ENCODE results near the gene SLC9C1.

Gene SLC9C1

DNA sequence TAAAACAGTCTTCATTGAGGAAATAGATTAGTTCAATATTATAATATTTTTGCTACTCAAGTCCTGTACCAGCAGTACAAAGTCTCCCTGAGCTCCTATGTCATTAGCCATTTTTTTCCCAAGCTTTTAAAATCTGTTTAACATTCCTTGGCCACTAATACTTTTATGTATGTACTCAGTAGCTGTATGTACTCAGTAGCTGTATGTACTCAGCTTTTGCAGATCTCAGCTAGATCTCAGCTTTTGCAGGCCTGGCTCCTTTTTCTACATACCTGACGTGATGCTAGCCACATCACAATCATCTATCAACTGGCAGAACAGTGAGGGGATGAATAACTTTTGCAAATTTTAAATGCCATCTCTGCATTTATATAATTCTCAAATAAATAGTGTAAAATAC, 13.8 kb downstream of the SLC9C1 start:
- no peak overlapping the region for H3K4me3 ChIP-seq (ENCODE audit: insufficient read length, low read depth)
- H3K27me3 ChIP-seq (ENCODE audit: insufficient read depth, insufficient read length), result no peaks in the 10 kb centered on the region
- TF ChIP-seq YY1 (IDR thresholded peaks at IDR 0.05; ENCODE audit: insufficient read depth, insufficient read length) (no peak), ZNF274 (IDR thresholded peaks at IDR 0.05; ENCODE audit: low read depth, low read length) (no peak), SUZ12 (IDR thresholded peaks at IDR 0.05; ENCODE audit: extremely low read depth, insufficient read depth, insufficient read length) (no peak)
- no peak for DNase-seq (ENCODE audit: low read depth, low spot score)
- H3K9me3 ChIP-seq (ENCODE audit: insufficient read depth, low read length), result no peaks in the 10 kb centered on the region
- no peaks in the 10 kb centered on the region for H3K36me3 ChIP-seq (ENCODE audit: insufficient read depth, insufficient read length, low read length)
- no peak overlapping the region for H3K9ac ChIP-seq (ENCODE audit: insufficient read length, low read depth)
- no peaks in the 10 kb centered on the region for H3K4me1 ChIP-seq (ENCODE audit: insufficient read depth, insufficient read length)

GRCh38 chr3:112273536-112273935, 20.5 kb downstream of the SLC9C1 start:
- H3K4me1 ChIP-seq (ENCODE audit: insufficient read depth, insufficient read length), result no peaks in the 10 kb centered on the region
- H3K36me3 ChIP-seq (ENCODE audit: insufficient read depth, insufficient read length, low read length), result no peaks in the 10 kb centered on the region
- TF ChIP-seq SUZ12 (IDR thresholded peaks at IDR 0.05; ENCODE audit: extremely low read depth, insufficient read depth, insufficient read length), result no peak
- TF ChIP-seq YY1 (IDR thresholded peaks at IDR 0.05; ENCODE audit: insufficient read depth, insufficient read length), result no peak
- no peak for TF ChIP-seq ZNF274 (IDR thresholded peaks at IDR 0.05; ENCODE audit: low read depth, low read length)
- no peaks in the 10 kb centered on the region for H3K27me3 ChIP-seq (ENCODE audit: insufficient read depth, insufficient read length)
- no peak overlapping the region for H3K4me3 ChIP-seq (ENCODE audit: insufficient read length, low read depth)
- H3K9me3 ChIP-seq (ENCODE audit: insufficient read depth, low read length), result no peaks in the 10 kb centered on the region
- no peak for DNase-seq (ENCODE audit: low read depth, low spot score)
- H3K9ac ChIP-seq (ENCODE audit: insufficient read length, low read depth), result no peak overlapping the region

DNA sequence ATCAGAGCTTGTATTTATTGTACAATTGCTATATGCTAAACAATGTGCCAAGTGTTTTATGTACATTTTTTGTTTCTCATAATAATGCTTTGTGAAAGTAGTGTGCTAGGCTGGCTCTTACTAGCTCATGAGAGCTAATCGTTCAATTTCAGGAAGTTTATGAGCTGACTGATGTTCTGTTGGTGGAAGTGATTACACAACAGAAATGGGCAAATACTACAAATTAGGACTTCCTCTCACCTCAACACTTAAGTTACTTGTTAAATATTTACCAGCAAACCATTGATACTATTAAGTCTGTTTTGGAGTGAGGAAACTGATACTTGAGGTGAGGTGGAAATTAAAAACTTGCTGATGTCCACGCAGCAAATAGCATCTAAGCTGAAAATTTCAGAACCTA, 32.3 kb downstream of the SLC9C1 start:
- no peaks in the 10 kb centered on the region for H3K4me1 ChIP-seq (ENCODE audit: insufficient read depth, insufficient read length)
- H3K9ac ChIP-seq (ENCODE audit: insufficient read length, low read depth), result no peak overlapping the region
- H3K9me3 ChIP-seq (ENCODE audit: insufficient read depth, low read length), result no peaks in the 10 kb centered on the region
- no peak for TF ChIP-seq ZNF274 (IDR thresholded peaks at IDR 0.05; ENCODE audit: low read depth, low read length)
- TF ChIP-seq SUZ12 (IDR thresholded peaks at IDR 0.05; ENCODE audit: extremely low read depth, insufficient read depth, insufficient read length), result no peak
- TF ChIP-seq YY1 (IDR thresholded peaks at IDR 0.05; ENCODE audit: insufficient read depth, insufficient read length), result no peak
- no peaks in the 10 kb centered on the region for H3K27me3 ChIP-seq (ENCODE audit: insufficient read depth, insufficient read length)
- no peak overlapping the region for H3K4me3 ChIP-seq (ENCODE audit: insufficient read length, low read depth)
- DNase-seq (ENCODE audit: low read depth, low spot score), result no peak
- H3K36me3 ChIP-seq (ENCODE audit: insufficient read depth, insufficient read length, low read length), result no peaks in the 10 kb centered on the region

GRCh38 chr3:112260563-112260962, 33.5 kb downstream of the SLC9C1 start:
- no peaks in the 10 kb centered on the region for H3K36me3 ChIP-seq (ENCODE audit: insufficient read depth, insufficient read length, low read length)
- no peak for DNase-seq (ENCODE audit: low read depth, low spot score)

GRCh38 chr3:112253301-112253971, 40.6 kb downstream of the SLC9C1 start:
- TF ChIP-seq SUZ12 (IDR thresholded peaks at IDR 0.05; ENCODE audit: extremely low read depth, insufficient read depth, insufficient read length) (no peak), ZNF274 (IDR thresholded peaks at IDR 0.05; ENCODE audit: low read depth, low read length) (no peak), YY1 (IDR thresholded peaks at IDR 0.05; ENCODE audit: insufficient read depth, insufficient read length) (no peak)
- H3K4me1 ChIP-seq (ENCODE audit: insufficient read depth, insufficient read length), result no peaks in the 10 kb centered on the region
- H3K36me3 ChIP-seq (ENCODE audit: insufficient read depth, insufficient read length, low read length), result no peaks in the 10 kb centered on the region
- DNase-seq (ENCODE audit: low read depth, low spot score), result no peak
- no peaks in the 10 kb centered on the region for H3K27me3 ChIP-seq (ENCODE audit: insufficient read depth, insufficient read length)
- no peak overlapping the region for H3K9ac ChIP-seq (ENCODE audit: insufficient read length, low read depth)
- no peak overlapping the region for H3K4me3 ChIP-seq (ENCODE audit: insufficient read length, low read depth)
- peaks cover 15% of the 10 kb centered on the region for H3K9me3 ChIP-seq (ENCODE audit: insufficient read depth, low read length)

More at GRCh38 chr3:112260563-112260962, 33.5 kb downstream of the SLC9C1 start:
- no peaks in the 10 kb centered on the region; the same call in 1 of the 2 replicates for H3K9me3 ChIP-seq (ENCODE audit: insufficient read depth, low read length)
- H3K9ac ChIP-seq (ENCODE audit: insufficient read length, low read depth), result no peak overlapping the region
- no peaks in the 10 kb centered on the region for H3K27me3 ChIP-seq (ENCODE audit: insufficient read depth, insufficient read length)
- H3K4me3 ChIP-seq (ENCODE audit: insufficient read length, low read depth), result no peak overlapping the region
- H3K4me1 ChIP-seq (ENCODE audit: insufficient read depth, insufficient read length), result no peaks in the 10 kb centered on the region
- TF ChIP-seq SUZ12 (IDR thresholded peaks at IDR 0.05; ENCODE audit: extremely low read depth, insufficient read depth, insufficient read length), result no peak
- TF ChIP-seq ZNF274 (IDR thresholded peaks at IDR 0.05; ENCODE audit: low read depth, low read length), result no peak
- no peak for TF ChIP-seq YY1 (IDR thresholded peaks at IDR 0.05; ENCODE audit: insufficient read depth, insufficient read length)

- TF ChIP-seq ZNF274 (IDR thresholded peaks at IDR 0.05; ENCODE audit: low read depth, low read length) (no peak), YY1 (IDR thresholded peaks at IDR 0.05; ENCODE audit: insufficient read depth, insufficient read length) (no peak), SUZ12 (IDR thresholded peaks at IDR 0.05; ENCODE audit: extremely low read depth, insufficient read depth, insufficient read length) (no peak)
- Histone ChIP-seq H3K4me3 (ENCODE audit: insufficient read length, low read depth) (no peak overlapping the region), H3K9ac (ENCODE audit: insufficient read length, low read depth) (no peak overlapping the region), H3K4me1 (ENCODE audit: insufficient read depth, insufficient read length) (no peaks in the 10 kb centered on the region), H3K36me3 (ENCODE audit: insufficient read depth, insufficient read length, low read length) (no peaks in the 10 kb centered on the region), H3K27me3 (ENCODE audit: insufficient read depth, insufficient read length) (no peaks in the 10 kb centered on the region), H3K9me3 (ENCODE audit: insufficient read depth, low read length) (peaks cover 3% of the 10 kb centered on the region; the same call in 1 of the 2 replicates)
- no peak for DNase-seq (ENCODE audit: low read depth, low spot score)
These were observed 46.1 kb downstream of the SLC9C1 start for GRCh38 chr3:112247900-112248299.

- TF ChIP-seq YY1 (IDR thresholded peaks at IDR 0.05; ENCODE audit: insufficient read depth, insufficient read length) (no peak), ZNF274 (IDR thresholded peaks at IDR 0.05; ENCODE audit: low read depth, low read length) (no peak), SUZ12 (IDR thresholded peaks at IDR 0.05; ENCODE audit: extremely low read depth, insufficient read depth, insufficient read length) (no peak)
- Histone ChIP-seq H3K36me3 (ENCODE audit: insufficient read depth, insufficient read length, low read length) (no peaks in the 10 kb centered on the region), H3K9ac (ENCODE audit: insufficient read length, low read depth) (no peak overlapping the region), H3K4me1 (ENCODE audit: insufficient read depth, insufficient read length) (no peaks in the 10 kb centered on the region), H3K4me3 (ENCODE audit: insufficient read length, low read depth) (no peak overlapping the region), H3K9me3 (ENCODE audit: insufficient read depth, low read length) (no peaks in the 10 kb centered on the region), H3K27me3 (ENCODE audit: insufficient read depth, insufficient read length) (no peaks in the 10 kb centered on the region)
- no peak for DNase-seq (ENCODE audit: low read depth, low spot score)
These were observed 46.7 kb downstream of the SLC9C1 start for GRCh38 chr3:112247350-112247749.
